Activated T-cell treated with anti-CD3 and anti-CD28 coated beads, Interleukin-2, amount 50 U/mL, for 72 hours (primary cell): ENCODE data around the gene CMBL. TPM values are rescaled to one million over a fixed set of nuclear protein-coding genes. Genes with fewer than 3 reads are reported as not detected.
A peak's percentile ranks its signal among the peaks of the same experiment; 100 is the strongest.
"Not testable (repeated sequence)": the region's sequence is repeated elsewhere in the genome, so short reads cannot be mapped to it uniquely, and the experiment has no call there.

Experiments used
- ATAC-seq, 2 donors: fragments of 150-1000 bp; cut with Tn5 transposase; replicated peaks in 1 of 2; 2 replicates each; pipeline ENCODE4 v1.10.0; 2021; ENCODE audit warnings: moderate library complexity in 2 of 2, mild to moderate bottlenecking in 1 of 2
- DNase-seq, 2 donors: peaks; one replicate each; pipeline ENCODE4 v3.0.0; 2021 to 2022; ENCODE audit warnings: mixed read lengths in 1 of 2
- H3K27ac Mint-ChIP-seq: one replicate; pipeline ENCODE4 v1.8.0; 2022; ENCODE audit warnings: mild to moderate bottlenecking, moderate library complexity, mixed read lengths
- H3K27me3 Mint-ChIP-seq: one replicate; pipeline ENCODE4 v1.8.0; 2022; ENCODE audit warnings: low read depth, mixed read lengths
- H3K36me3 Mint-ChIP-seq, 2 donors: one replicate each; pipeline ENCODE4 v1.8.0; 2022; ENCODE audit warnings: mixed read lengths in 2 of 2, mild to moderate bottlenecking in 1 of 2; ENCODE audit not compliant: insufficient read depth in 2 of 2
- H3K4me1 Mint-ChIP-seq: one replicate; pipeline ENCODE4 v1.8.0; 2022; ENCODE audit warnings: low read depth, mixed read lengths
- H3K4me3 Mint-ChIP-seq, 2 donors: one replicate each; pipeline ENCODE4 v1.8.0; 2022; ENCODE audit warnings: mild to moderate bottlenecking in 2 of 2, mixed read lengths in 2 of 2, moderate library complexity in 2 of 2
- H3K9me3 Mint-ChIP-seq, 2 donors: one replicate each; pipeline ENCODE4 v1.8.0; 2022; ENCODE audit warnings: mixed read lengths in 2 of 2
- total RNA-seq, 2 donors: library from RNA; stranded (reverse); gene quantifications; one replicate each; pipeline ENCODE4 v1.2.3, GENCODE V29; 2022

Gene CMBL
- total RNA-seq, 2 donors from 2014 or later = 1.2 to 1.7 TPM

GRCh38 chr5:10248378-10249260, 59.1 kb downstream of the CMBL start:
- ATAC-seq = peak in 1 of 2 donors; percentile 1
- Mint-ChIP-seq H3K4me3 (peak overlapping the region; percentile 90 to 91), H3K27me3 (no peaks in the 10 kb centered on the region), H3K36me3 (peaks cover 5 to 10% of the 10 kb centered on the region in 2 donors), H3K9me3 (no peaks in the 10 kb centered on the region), H3K4me1 (peaks cover 54% of the 10 kb centered on the region), H3K27ac (peak overlapping the region; percentile 99)
- DNase-seq = peak in 1 of 2 donors; percentile 10

- not testable (repeated sequence) for H3K4me3 Mint-ChIP-seq
Measured at GRCh38 chr5:10247217-10247616, 60.5 kb downstream of the CMBL start.

GRCh38 chr5:10246761-10247160, 60.9 kb downstream of the CMBL start:
- Mint-ChIP-seq H3K9me3 (no peaks in the 10 kb centered on the region), H3K4me3 (no peak overlapping the region), H3K27me3 (no peaks in the 10 kb centered on the region), H3K4me1 (peaks cover 38% of the 10 kb centered on the region), H3K27ac (no peak overlapping the region), H3K36me3 (peaks cover 5 to 6% of the 10 kb centered on the region in 2 donors)
- DNase-seq (no peak), ATAC-seq (no peak)

More at GRCh38 chr5:10247217-10247616, 60.5 kb downstream of the CMBL start:
- DNase-seq, ATAC-seq, H3K9me3 Mint-ChIP-seq, H3K36me3 Mint-ChIP-seq, H3K27me3 Mint-ChIP-seq: not testable (repeated sequence)
- Mint-ChIP-seq H3K27ac (peak overlapping the region; percentile 32), H3K4me1 (peaks cover 42% of the 10 kb centered on the region)

GRCh38 chr5:10244342-10244944, 63.3 kb downstream of the CMBL start:
- Mint-ChIP-seq H3K4me3 (no peak overlapping the region), H3K27ac (no peak overlapping the region), H3K9me3 (no peaks in the 10 kb centered on the region), H3K4me1 (peaks cover 28% of the 10 kb centered on the region), H3K36me3 (no peaks in the 10 kb centered on the region), H3K27me3 (no peaks in the 10 kb centered on the region)
- DNase-seq = no peak
- ATAC-seq = no peak

- Mint-ChIP-seq H3K9me3 (no peaks in the 10 kb centered on the region), H3K4me3 (no peak overlapping the region), H3K27ac (no peak overlapping the region), H3K36me3 (no peaks in the 10 kb centered on the region), H3K4me1 (peaks cover 24% of the 10 kb centered on the region), H3K27me3 (no peaks in the 10 kb centered on the region)
- no peak for DNase-seq
- ATAC-seq = no peak
Measured at GRCh38 chr5:10243660-10244240, 64.0 kb downstream of the CMBL start.

GRCh38 chr5:10235350-10235749, 72.4 kb downstream of the CMBL start:
- DNase-seq (no peak), ATAC-seq (no peak)
- Mint-ChIP-seq H3K9me3 (no peaks in the 10 kb centered on the region), H3K27me3 (no peaks in the 10 kb centered on the region), H3K27ac (no peak overlapping the region), H3K4me3 (no peak overlapping the region), H3K36me3 (peaks cover 7% of the 10 kb centered on the region in 2 donors), H3K4me1 (no peaks in the 10 kb centered on the region)

- ATAC-seq = no peak
- Mint-ChIP-seq H3K9me3 (no peaks in the 10 kb centered on the region), H3K27me3 (no peaks in the 10 kb centered on the region), H3K4me3 (no peak overlapping the region), H3K36me3 (peaks cover 7% of the 10 kb centered on the region in 2 donors), H3K27ac (no peak overlapping the region), H3K4me1 (no peaks in the 10 kb centered on the region)
- DNase-seq = no peak
Measured at GRCh38 chr5:10233505-10233904, 74.2 kb downstream of the CMBL start.

GRCh38 chr5:10233011-10233410, 74.7 kb downstream of the CMBL start:
- Mint-ChIP-seq H3K27me3 (no peaks in the 10 kb centered on the region), H3K27ac (no peak overlapping the region), H3K4me3 (no peak overlapping the region), H3K9me3 (no peaks in the 10 kb centered on the region), H3K36me3 (peaks cover 7% of the 10 kb centered on the region in 2 donors), H3K4me1 (no peaks in the 10 kb centered on the region)
- DNase-seq (no peak), ATAC-seq (no peak)

- H3K36me3 Mint-ChIP-seq = peaks cover 5 to 7% of the 10 kb centered on the region in 2 donors
- no peak overlapping the region for H3K27ac Mint-ChIP-seq
- ATAC-seq (no peak), DNase-seq (no peak)
- no peaks in the 10 kb centered on the region for H3K27me3 Mint-ChIP-seq
- H3K9me3 Mint-ChIP-seq = no peaks in the 10 kb centered on the region
- no peak overlapping the region for H3K4me3 Mint-ChIP-seq
- H3K4me1 Mint-ChIP-seq = no peaks in the 10 kb centered on the region
Measured at GRCh38 chr5:10232386-10232785, 75.3 kb downstream of the CMBL start.

GRCh38 chr5:10229306-10230048, 78.2 kb downstream of the CMBL start:
- Mint-ChIP-seq H3K27me3 (no peaks in the 10 kb centered on the region), H3K27ac (no peak overlapping the region), H3K9me3 (peaks cover 5 to 11% of the 10 kb centered on the region in 2 donors), H3K36me3 (peaks cover 9 to 18% of the 10 kb centered on the region in 2 donors), H3K4me1 (no peaks in the 10 kb centered on the region), H3K4me3 (no peak overlapping the region)
- ATAC-seq = no peak
- DNase-seq = no peak

GRCh38 chr5:10228288-10228687, 79.4 kb downstream of the CMBL start:
- Mint-ChIP-seq H3K9me3 (peaks cover 5 to 11% of the 10 kb centered on the region in 2 donors), H3K27me3 (no peaks in the 10 kb centered on the region), H3K27ac (no peak overlapping the region), H3K4me3 (no peak overlapping the region), H3K4me1 (no peaks in the 10 kb centered on the region), H3K36me3 (peaks cover 11 to 24% of the 10 kb centered on the region in 2 donors)
- DNase-seq (no peak), ATAC-seq (no peak)
